ENCODE data around the gene ZSCAN22.
"Not testable (repeated sequence)": the region's sequence is repeated elsewhere in the genome, so short reads cannot be mapped to it uniquely, and the experiment has no call there.

Gene ZSCAN22

GRCh38 chr19:58352760-58353671 lies 26.2 kb downstream of the ZSCAN22 start, which contains the start of gene A1BG:
Gene A1BG (minus strand): TSS chr19:58353492. CDS start chr19:58353437, 55 bp downstream.
- no peak for DNase-seq

- DNase-seq = no peak
Observed at GRCh38 chr19:58353717-58354477, 27.1 kb downstream of the ZSCAN22 start.

GRCh38 chr19:58354478-58355030 lies 27.8 kb downstream of the ZSCAN22 start:
- DNase-seq = no peak

GRCh38 chr19:58355215-58355796 lies 28.5 kb downstream of the ZSCAN22 start:
- no peak for DNase-seq

- DNase-seq = no peak
Observed at GRCh38 chr19:58355908-58356765, 29.3 kb downstream of the ZSCAN22 start.

- DNase-seq = no peak
Observed at GRCh38 chr19:58356766-58357480, 30.1 kb downstream of the ZSCAN22 start.

- DNase-seq = no peak
Observed at GRCh38 chr19:58357481-58358145, 30.8 kb downstream of the ZSCAN22 start.

- peak in 1 of 2 experiments; percentile 64 for DNase-seq
Observed at GRCh38 chr19:58361900-58362271, 35.1 kb downstream of the ZSCAN22 start.

- DNase-seq = peak; percentile 88
Observed at GRCh38 chr19:58362272-58362994, 35.6 kb downstream of the ZSCAN22 start, which contains the start of gene ZNF497. Gene ZNF497 (minus strand): TSS chr19:58362751. CDS start chr19:58357635, 5,116 bp downstream.

GRCh38 chr19:58364146-58364545 lies 37.4 kb downstream of the ZSCAN22 start:
- no peak for DNase-seq

GRCh38 chr19:58366585-58367430 lies 40.0 kb downstream of the ZSCAN22 start:
- DNase-seq = no peak

GRCh38 chr19:58367698-58368454 lies 41.1 kb downstream of the ZSCAN22 start:
- DNase-seq = no peak

- DNase-seq = no peak
Observed at GRCh38 chr19:58368561-58369360, 42.0 kb downstream of the ZSCAN22 start.

- DNase-seq = no peak
Observed at GRCh38 chr19:58372311-58373133, 45.7 kb downstream of the ZSCAN22 start.

- DNase-seq = no peak
Observed at GRCh38 chr19:58374200-58374599, 47.4 kb downstream of the ZSCAN22 start.

GRCh38 chr19:58376724-58377123 lies 49.9 kb downstream of the ZSCAN22 start:
- not testable (repeated sequence) for DNase-seq

Data from SW 1271 (cell line).